SH-SY5Y (cell line): ENCODE data around the gene LMNA.

Experiments used
- GATA2 ChIP-seq: IDR thresholded peaks from 2 replicates; pipeline ENCODE4 v1.6.1; 2011; ENCODE audit warnings: mild to moderate bottlenecking, low read depth, low read length
- GATA3 ChIP-seq: IDR thresholded peaks from 2 replicates; pipeline ENCODE4 v1.6.1; 2011; ENCODE audit warnings: low read depth, mild to moderate bottlenecking, low read length, moderate library complexity

DNA sequence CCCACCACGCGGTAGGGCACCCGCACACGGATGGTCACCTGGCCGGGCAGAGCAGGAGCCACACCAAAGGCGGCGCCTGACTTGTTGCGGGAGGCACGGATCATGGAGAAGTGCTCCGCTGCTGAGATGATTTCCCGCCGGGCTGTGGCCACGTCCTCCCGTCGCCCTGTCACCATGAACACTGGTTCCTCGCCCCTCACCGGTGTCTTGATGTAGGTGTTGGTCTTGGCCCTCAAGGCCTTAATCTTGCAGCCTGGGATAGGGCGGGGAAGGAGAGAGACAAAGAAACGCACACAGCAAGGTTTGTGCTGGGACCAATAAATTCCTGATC is 37.1 kb upstream of the LMNA start:
- TF ChIP-seq GATA3: no peak
- no peak for TF ChIP-seq GATA2
